A204.1 (cell line): Measurements from ENCODE around the gene RAD51B.
A peak's percentile ranks its signal among the peaks of the same experiment; 100 is the strongest.
"Not testable (repeated sequence)": the region's sequence is repeated elsewhere in the genome, so short reads cannot be mapped to it uniquely, and the experiment has no call there.

Experiments used
- FAIRE-seq: peaks from 2 replicates; lab custom pipeline; 2012; peaks lifted over from hg19 to GRCh38; lab: Jason Lieb, UNC

Gene RAD51B

DNA sequence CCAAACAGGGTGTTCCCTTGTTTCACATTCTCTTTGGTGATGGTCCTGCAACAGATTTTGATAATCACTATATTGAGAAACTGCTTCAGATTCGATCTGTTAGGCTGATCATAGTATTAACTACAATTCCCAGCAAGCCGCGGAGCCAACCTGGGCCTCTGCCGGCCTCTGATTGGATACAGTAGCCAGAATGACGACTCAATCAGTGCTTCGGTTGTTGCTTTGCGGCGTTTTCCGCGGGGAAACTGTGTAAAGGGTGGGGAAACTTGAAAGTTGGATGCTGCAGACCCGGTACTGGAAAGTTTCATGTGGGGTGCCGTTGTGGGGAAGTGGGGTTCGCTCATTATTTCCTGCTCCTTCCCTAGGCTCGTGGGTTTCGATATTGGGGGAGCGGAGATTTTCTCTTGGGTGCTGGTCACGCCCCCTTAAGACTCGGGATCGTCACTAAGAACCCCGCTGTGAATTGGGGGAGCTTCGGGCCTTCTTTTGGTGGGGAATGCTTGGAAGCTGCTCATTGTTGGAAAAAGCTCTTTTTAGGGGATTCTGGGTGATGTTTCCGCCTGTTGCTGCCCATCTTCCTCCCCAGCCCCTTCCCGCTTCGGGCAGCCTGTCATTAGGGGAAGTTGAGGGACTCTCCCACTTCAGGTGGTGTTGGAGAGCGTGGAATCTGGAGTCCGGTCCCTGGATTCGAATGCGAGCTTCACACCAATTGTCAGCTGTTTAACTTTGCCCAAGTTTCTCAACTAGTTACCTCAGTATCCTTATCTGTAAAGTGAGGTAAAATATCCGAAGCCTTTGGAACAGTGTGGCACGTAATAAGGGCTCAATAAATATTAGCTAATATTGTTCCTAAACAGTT lies at the start of gene RAD51B:
RAD51B (plus strand) TSS at position 217 of the 859 bp plus-strand sequence.
- peak; percentile 93 for FAIRE-seq

GRCh38 chr14:67773844-67774377 lies 45.7 kb upstream of the RAD51B start:
- FAIRE-seq = no peak

GRCh38 chr14:67776653-67777322 lies 42.8 kb upstream of the RAD51B start:
- no peak for FAIRE-seq

- no peak for FAIRE-seq
These were observed 40.8 kb upstream of the RAD51B start for GRCh38 chr14:67778792-67779191.

- no peak for FAIRE-seq
These were observed 37.5 kb upstream of the RAD51B start for GRCh38 chr14:67782090-67782489.

DNA sequence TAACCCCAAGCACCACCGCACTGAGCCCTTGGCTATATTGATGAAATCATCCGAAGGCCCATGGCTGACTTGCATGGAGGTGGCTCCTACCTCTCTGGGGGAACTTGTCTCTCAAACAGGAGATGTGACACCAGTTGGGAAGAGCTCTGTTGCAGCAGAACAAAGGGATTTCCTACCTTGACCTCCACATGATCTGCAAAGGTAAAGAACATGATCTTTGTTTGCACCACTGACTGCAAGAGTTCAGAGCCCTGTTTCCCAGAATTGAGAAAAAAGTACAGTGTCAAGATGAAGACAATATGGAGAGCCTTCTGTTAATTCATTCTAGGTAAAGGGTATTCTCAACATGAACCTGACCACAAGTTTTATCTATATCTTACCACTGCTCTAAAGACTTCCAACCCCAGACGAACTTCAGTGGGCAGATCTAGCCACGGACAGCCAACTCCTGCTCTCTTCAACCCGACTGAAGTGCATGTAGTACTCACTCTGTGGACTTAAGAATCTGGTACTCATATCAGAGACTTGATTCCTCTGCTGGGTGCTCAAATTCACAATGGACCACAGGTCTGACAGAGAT lies 35.2 kb upstream of the RAD51B start:
- no peak for FAIRE-seq

GRCh38 chr14:67785270-67786109 lies 34.1 kb upstream of the RAD51B start:
- no peak for FAIRE-seq

- FAIRE-seq = no peak
These were observed 31.9 kb upstream of the RAD51B start for GRCh38 chr14:67787673-67788072.

DNA sequence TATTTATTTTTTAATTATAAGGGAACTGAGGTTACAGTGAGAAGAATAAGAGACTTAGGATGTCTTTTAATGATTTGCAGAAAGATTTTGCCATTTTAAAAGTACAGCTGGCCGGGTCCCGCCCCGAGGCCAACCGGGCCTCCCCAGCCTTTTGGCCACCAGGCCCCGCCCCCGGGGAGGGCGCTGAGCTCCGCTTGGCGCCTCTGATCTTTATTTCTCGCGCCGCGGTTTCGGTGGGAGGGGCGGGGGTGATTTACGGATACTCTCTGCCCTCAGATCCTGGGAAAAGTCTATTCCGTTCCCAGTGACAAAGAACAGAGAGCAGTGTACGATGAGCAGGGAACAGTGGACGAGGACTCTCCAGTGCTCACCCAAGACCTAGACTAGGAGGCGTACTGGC lies 20.8 kb upstream of the RAD51B start:
- FAIRE-seq = no peak

DNA sequence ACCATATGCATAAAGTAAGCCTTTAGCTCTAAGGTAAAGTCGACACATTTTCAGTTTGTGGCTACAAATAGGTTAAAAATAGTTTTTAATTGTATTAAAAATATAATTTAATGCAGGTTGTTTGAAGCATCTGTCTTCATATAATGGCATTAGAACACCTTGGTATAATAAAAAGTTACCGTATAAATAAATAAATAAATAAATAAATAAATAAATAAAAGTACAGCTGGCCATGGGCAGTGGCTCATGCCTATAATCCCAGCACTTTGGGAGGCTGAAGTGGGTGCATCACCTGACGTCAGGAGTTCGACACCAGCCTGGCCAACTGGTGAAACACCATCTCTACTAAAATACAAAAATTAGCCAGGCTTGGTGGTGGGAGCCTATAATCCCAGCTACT lies 18.8 kb upstream of the RAD51B start:
- FAIRE-seq = no peak

GRCh38 chr14:67806246-67806645 lies 13.3 kb upstream of the RAD51B start:
- FAIRE-seq = no peak

- FAIRE-seq = no peak
These were observed 4.8 kb upstream of the RAD51B start for GRCh38 chr14:67814821-67815220.

DNA sequence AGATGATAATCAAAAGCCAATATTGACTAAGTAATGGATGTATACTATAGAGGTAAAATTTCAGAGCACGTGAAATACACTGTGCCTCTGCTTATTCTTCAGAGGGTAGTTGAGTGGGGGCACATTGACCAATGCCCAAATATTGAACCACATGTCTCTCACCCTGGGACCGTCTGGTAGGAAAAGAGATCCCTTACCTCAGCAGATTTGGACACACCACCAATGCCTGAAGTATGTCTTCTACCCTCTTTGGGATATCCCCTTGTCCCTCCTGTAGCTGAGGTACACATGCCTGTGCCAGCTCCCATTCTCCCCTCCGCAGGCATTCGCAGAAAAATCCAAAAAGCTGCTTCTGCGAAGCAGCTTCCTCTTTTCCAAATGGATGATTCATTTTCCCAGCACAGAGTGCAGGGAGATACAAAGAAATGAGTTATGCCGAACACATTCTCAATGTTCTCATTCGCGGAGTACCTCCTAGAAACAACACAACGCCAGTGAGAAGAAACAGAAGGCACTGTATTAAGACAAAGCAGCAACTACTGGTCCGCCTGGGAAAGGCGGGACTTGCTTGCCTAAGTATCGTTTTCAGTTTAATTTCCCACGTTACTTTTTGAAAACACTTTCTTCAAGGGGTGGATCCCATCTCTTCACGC lies 3.9 kb upstream of the RAD51B start:
- FAIRE-seq = no peak

DNA sequence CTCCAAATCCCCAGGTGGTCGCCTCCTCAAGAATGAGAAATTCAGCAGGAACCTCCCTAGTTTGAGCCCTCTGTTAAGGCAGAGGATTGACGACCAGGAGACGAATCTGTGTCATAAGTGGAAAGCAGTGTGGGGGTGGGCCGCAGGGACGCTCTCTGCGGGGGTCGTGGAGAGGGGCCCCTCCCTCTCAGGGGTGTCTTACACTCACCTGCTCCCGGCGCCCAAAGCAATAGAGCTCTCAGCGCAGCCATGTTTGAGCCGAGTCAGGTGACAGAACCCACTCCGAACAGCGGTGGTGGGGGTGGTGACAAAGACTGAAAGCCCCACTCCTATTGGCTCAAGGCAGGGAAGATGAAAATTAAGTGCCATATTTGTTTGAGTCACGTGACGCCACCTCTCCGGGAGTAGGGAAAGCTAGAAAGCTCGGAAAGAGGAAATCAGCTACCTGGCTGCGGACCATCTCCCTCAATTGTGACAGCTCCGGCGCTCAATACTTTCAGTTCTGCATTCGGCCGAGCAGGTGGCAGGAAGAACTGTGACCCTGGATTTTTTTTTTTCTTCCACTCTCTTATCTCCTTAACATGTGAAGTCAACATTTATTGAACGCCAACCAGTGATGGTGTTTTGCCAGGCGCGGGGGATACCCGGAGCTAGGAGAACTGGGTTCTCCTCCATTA lies 3.1 kb upstream of the RAD51B start, which contains the start of gene ZFYVE26:
ZFYVE26 (minus strand) TSS at position 265 of the 677 bp plus-strand sequence. CDS start 627 bp downstream, outside the sequence.
- peak; percentile 96 for FAIRE-seq

- no peak for FAIRE-seq
These were observed 1.7 kb upstream of the RAD51B start for GRCh38 chr14:67817750-67818438.

DNA sequence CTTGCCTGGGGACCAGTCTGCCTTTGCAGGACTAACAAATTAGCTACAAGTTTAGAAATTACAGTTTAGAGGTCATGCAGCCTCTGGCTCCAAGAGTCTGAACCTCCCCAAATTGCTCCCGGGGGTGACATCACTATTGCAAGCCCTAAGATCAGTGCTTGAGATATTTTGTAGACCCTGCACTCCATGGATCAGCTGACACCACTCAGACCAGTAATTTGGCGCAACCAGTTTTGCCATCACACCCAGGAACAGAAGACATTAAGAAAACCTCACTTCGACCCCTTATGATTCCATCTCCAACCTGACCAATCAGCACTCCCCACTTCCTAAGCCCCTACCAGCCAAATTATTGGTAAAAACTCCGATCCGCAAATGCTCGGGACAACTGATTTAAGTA lies 1.1 kb upstream of the RAD51B start:
- FAIRE-seq = not testable (repeated sequence)

DNA sequence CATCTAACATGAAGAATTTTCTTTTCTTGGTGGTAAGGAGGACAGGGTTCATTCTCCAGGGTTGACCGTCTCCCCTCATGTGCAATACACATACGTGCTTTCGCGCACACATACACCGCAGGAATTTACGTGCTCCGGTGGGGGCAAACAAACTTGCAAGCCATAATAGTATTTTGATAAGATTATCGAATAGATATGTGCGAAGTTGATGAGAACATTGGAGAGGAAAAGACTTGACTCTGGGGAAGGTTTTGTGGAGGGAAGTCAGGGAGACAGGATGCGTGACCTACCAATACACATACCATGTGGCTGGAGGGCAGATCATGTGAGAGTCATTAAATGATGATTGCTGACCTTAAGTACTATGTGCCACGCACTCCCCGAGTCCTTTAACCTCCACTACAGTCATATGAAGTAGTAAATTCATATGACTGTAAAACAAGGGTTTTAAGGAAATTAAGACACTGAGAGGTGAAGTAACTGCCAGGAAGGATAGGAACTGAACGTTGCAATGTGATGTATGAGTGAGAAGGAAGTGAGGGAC lies 921 bp downstream of the RAD51B start:
- FAIRE-seq = no peak

- FAIRE-seq = no peak
These were observed 1.5 kb downstream of the RAD51B start for GRCh38 chr14:67821121-67821520.

GRCh38 chr14:67831113-67831512 lies 11.5 kb downstream of the RAD51B start:
- FAIRE-seq = no peak

DNA sequence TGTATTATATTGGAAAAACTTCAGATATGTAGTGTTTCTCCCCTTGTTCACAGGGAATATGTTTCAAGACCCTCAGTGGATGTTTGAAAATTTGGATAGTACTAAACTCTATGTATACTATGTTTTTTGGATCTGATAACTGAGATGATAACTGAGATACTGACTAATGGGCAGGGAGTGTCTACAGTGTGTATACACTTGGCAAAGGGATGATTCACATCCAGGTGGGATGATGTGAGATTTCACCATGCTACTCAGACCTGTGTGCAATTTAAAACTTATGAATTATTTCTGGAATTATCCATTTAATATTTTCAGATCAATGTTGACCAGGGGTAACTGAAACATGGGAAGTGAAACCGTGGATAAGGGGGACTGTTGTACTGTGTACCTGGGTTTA lies 13.8 kb downstream of the RAD51B start:
- no peak for FAIRE-seq
